GM12875 (cell line): ENCODE measurements around the gene GALT.
A peak's percentile ranks its signal among the peaks of the same experiment; 100 is the strongest.

ENCODE experiments used
- H3K4me3 ChIP-seq: one replicate; pipeline ENCODE4 v1.5.1; 2011; ENCODE audit warnings: low read depth, low read length, control low read depth
- TF ChIP-seq, protein P1 (sequence below): IDR thresholded peaks from 2 replicates; pipeline ENCODE4 v1.5.1; 2011; ENCODE audit warnings: low read depth, mild to moderate bottlenecking, control low read depth, inconsistent platforms, low read length, moderate library complexity, borderline replicate concordance; ENCODE audit not compliant: insufficient read depth

GALT gene

DNA sequence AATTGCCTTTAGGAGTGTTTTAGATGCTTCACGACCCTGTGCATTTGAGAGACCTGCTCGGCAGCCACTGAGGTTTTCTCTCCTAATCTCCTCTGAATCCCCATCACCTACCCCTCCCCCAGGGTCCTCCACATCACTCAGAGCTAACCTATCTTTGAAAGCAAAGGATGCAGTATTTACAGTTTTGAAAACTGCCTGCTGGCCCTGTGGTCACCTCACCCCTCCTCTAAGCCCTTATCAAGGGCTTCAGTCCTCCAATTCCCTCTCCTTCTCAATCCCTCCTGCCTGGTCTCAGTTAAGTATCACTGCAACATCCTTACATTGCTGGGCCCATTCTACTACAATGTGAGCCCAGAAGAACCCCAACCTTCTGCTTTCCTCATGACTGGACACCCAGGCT, 39.1 kb upstream of the GALT start:
- H3K4me3 ChIP-seq, result no peak overlapping the region
- TF ChIP-seq, protein P1, sequence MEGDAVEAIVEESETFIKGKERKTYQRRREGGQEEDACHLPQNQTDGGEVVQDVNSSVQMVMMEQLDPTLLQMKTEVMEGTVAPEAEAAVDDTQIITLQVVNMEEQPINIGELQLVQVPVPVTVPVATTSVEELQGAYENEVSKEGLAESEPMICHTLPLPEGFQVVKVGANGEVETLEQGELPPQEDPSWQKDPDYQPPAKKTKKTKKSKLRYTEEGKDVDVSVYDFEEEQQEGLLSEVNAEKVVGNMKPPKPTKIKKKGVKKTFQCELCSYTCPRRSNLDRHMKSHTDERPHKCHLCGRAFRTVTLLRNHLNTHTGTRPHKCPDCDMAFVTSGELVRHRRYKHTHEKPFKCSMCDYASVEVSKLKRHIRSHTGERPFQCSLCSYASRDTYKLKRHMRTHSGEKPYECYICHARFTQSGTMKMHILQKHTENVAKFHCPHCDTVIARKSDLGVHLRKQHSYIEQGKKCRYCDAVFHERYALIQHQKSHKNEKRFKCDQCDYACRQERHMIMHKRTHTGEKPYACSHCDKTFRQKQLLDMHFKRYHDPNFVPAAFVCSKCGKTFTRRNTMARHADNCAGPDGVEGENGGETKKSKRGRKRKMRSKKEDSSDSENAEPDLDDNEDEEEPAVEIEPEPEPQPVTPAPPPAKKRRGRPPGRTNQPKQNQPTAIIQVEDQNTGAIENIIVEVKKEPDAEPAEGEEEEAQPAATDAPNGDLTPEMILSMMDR, result no peak

DNA sequence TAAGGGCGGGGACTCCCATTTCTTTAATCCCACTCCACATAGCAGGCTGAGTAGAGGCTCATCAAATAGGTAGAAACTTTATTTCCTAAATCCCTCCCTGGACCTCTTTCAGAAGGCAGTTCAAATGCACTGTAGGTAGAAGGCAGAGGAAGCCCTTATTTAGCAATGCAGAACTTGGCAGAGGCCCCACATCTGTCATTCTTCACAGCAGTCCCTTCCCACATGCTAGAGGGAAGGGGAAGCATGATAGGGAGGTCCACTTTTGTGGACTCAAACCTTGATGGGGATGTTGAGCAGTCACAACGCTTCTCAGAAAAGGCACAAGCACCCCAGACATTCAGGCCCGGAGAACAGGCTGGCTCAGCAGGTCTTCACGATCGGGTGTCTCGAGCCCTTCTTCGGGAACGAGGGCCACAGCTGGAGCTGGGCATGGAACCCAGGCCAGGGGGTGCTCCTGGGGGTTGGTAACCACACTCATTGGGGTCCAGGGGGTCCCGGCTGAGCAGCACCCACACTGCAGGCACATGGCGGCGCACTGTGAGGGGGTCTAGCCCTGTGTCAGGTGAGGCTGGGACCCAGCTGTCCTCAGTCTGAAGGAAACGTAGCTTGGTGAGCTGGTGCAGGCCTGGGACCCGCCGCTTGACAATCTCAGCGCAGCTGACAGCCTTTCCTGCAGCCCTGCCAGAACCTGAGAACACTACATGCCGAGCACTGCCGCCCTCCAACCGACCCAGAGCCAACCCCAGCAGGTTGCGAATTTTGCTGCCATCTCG, 35.9 kb upstream of the GALT start:
- TF ChIP-seq, protein P1, result no peak
- H3K4me3 ChIP-seq, result peak overlapping the region; percentile 89

DNA sequence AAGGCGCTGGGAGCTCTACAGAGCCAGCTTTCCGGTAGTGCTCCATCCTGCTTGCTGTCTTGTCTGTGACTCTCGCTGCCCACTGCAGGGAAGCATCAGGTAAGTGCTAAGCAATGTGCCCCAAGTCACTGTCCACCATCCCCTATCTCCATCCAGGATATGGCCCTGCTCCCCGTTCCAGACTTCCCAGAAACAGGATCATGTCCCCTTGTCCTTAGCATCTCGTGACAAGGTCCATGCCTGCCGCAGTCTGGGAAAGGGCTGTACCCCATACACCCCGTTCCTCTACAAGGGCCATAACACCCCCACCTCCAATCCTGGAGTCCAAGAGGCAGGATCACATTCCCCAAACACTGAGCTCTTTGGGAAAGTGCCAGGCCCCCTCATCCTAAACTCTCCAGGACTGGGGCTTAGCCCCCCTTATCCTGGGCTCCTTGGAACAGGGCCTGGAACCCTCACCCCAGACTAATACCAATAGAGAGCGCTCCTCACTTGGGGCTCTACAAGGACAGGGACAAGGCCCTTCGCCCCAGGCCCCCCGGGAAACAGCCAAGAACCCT, 35.1 kb upstream of the GALT start:
- peak overlapping the region; percentile 89 for H3K4me3 ChIP-seq
- TF ChIP-seq, protein P1, result no peak

DNA sequence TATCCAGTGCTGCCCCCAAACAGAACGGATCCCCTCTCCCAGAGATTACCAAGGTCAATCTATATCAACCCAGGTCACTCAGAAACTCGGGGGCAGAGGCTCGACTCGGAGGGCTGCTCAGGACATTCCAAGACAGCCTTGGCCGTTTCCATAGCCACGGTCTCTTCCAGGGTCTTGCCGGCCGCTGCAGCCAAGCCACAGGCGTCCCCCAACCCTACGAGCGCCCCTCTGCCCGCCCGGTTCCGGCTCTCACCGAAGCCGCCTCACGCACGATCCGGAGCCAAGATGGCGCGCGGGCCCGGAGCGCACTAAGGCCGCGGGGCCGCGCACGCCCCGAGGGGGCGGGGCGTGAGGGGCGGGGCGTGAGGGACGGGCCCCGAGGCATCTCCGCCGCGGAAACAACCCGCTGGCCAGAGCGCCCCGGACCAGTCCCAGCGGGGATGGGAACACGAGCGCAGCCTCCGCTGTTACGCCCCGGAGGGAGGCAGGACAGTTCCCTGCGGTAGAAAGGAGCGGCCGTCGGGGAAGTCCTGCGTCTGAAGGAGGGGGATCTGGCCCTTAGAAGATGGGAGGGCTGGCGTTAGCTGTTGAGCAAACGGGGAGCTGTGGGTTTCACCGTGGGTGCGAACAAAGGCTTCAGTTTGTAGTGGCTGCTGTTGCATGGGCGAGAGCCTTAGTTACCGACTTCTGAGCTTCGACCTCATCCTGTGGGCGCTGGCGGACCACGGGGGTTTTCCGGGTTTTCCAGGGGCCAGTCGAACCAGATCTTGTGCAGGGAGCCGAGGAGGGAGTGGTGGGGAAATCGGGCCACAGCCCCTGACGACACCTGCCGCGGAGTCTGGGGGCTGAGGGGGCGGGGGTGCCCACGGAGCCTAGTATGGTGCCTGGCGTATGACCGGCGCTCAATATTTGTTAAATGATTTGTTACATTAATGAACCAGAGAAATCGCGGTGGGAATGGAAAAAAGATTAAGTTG, 34.4 kb upstream of the GALT start, which contains the start of gene RPP25L:
RPP25L (minus strand) TSS at position 287 of the 977 bp plus-strand sequence. CDS start 801 bp downstream, outside the sequence.
- H3K4me3 ChIP-seq, result peak within 1 kb of the TSS; percentile 89
- TF ChIP-seq, protein P1, result no peak

DNA sequence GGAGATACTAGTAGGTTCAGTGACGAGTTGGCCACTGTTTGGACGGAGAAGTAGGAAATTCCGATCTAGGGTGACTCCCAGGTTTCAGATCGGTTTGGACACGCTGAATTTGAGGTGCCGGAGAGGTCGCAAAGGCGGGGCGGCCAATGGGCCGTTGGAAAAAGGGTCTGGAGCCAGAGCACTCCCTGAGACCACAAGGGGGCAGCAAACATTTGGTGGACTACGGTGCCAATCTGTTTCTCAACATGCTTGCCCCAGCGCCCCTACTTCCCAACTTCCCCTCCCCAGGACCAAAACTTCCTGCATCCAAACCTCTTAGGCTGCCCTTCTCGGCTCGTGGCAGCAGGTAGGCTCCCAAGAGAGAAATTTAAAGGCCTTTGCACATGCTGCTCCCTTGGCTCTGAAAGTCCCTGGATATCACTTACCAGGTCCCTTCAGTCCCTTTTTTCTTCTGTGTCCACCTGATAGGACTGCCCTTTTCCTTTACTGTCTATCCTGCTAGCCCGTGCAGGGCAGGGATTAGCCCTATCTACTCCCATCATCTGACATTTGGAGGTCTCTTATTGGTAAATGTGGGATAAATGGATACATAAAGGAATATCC, 33.6 kb upstream of the GALT start:
- TF ChIP-seq, protein P1, result peak; percentile 82
- peak overlapping the region; percentile 89 for H3K4me3 ChIP-seq

DNA sequence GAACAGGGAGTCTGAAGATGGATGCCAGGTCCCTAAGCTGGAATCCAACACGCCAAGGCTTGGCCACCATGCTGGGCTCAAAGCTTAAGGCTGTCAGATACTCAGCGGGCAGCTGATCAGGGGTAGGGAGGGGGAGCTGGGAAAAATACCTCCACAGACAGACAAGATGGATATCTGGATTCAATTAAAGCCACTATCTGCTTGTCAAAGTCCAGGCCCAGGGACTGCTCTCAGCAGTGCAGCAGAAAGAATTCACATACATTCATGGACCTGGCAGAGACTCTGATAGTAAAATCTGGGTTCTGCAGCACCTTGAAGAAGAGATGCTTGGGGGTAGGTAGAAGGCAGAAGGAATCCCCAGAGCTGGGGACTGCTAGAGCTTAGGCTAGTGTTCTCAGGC, 31.3 kb upstream of the GALT start:
- TF ChIP-seq, protein P1, result no peak
- no peak overlapping the region for H3K4me3 ChIP-seq
